ENCODE measurements around the gene SIGLEC1. TPM values are rescaled to one million over a fixed set of nuclear protein-coding genes. Genes with fewer than 3 reads are reported as not detected.
A peak's percentile ranks its signal among the peaks of the same experiment; 100 is the strongest.

The SIGLEC1 gene
- total RNA-seq, 1 experiment from 2014 or later, result not detected

DNA sequence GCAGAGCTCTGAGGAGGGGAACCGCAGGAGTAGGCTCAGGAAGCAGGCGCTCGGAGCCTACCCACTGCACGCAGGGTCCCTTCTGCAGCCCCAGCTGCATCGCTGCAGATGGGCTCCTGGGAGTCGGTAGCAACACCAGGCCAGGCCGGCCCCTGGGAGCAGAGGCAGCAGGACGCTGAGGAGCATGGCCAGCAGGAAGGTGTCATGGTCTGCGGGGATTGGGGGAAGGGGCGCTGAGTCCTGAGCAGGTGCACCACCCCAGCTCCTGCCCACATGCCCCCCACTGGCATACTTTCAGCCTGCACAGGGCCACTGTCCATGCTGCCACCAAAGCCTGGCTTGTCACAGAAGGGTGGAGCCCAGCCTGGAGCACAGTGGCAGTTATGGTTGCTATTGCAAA, 41.5 kb downstream of the SIGLEC1 start:
- Histone ChIP-seq H3K27me3 (replicated peaks; ENCODE audit: control insufficient read depth, insufficient read depth, low read length) (peaks cover 3% of the 10 kb centered on the region; the same call in 1 of the 2 replicates), H3K4me1 (no peaks in the 10 kb centered on the region), H3K9me3 (no peaks in the 10 kb centered on the region), H3K4me3 (ENCODE audit: low read depth, low read length) (no peak overlapping the region), H3K36me3 (ENCODE audit: control insufficient read depth, insufficient read depth, low read length) (no peaks in the 10 kb centered on the region)
- intact Hi-C loops (cut with micrococcal nuclease; ENCODE audit: unreplicated experiment), result no loop called here
- H3K4me3 Mint-ChIP-seq (ENCODE audit: unreplicated experiment), result no peak overlapping the region
- H3K27me3 Mint-ChIP-seq (ENCODE audit: insufficient read depth, unreplicated experiment), result peaks cover 14% of the 10 kb centered on the region
- H3K36me3 Mint-ChIP-seq (ENCODE audit: insufficient read depth, unreplicated experiment), result no peaks in the 10 kb centered on the region
- POLR2A ChIA-PET, result no interaction called here
- H3K9me3 Mint-ChIP-seq (ENCODE audit: unreplicated experiment), result no peaks in the 10 kb centered on the region
- CTCF ChIA-PET, result interaction anchor here (0.6 to 1.0 kb wide), 4 partner anchors 40 to 332 kb away, joined by 3 to 8 read pairs (median 4); partner anchors contain the start of gene SPEF1
- H3K4me1 Mint-ChIP-seq (ENCODE audit: low read depth, unreplicated experiment), result no peaks in the 10 kb centered on the region
- BruUV-seq (replicated peaks), result no TSS peak
- no peak for DNase-seq
- TF ChIP-seq, protein P1, sequence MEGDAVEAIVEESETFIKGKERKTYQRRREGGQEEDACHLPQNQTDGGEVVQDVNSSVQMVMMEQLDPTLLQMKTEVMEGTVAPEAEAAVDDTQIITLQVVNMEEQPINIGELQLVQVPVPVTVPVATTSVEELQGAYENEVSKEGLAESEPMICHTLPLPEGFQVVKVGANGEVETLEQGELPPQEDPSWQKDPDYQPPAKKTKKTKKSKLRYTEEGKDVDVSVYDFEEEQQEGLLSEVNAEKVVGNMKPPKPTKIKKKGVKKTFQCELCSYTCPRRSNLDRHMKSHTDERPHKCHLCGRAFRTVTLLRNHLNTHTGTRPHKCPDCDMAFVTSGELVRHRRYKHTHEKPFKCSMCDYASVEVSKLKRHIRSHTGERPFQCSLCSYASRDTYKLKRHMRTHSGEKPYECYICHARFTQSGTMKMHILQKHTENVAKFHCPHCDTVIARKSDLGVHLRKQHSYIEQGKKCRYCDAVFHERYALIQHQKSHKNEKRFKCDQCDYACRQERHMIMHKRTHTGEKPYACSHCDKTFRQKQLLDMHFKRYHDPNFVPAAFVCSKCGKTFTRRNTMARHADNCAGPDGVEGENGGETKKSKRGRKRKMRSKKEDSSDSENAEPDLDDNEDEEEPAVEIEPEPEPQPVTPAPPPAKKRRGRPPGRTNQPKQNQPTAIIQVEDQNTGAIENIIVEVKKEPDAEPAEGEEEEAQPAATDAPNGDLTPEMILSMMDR (IDR thresholded peaks at IDR 0.05; ENCODE audit: insufficient read depth in 1 of 2, low read depth in 1 of 2, low read length in 1 of 2, severe bottlenecking in 1 of 2, unreplicated experiment in 1 of 2), result peak in 1 of 2 experiments; percentile 0
- H3K27ac Mint-ChIP-seq (ENCODE audit: unreplicated experiment), result no peak overlapping the region

DNA sequence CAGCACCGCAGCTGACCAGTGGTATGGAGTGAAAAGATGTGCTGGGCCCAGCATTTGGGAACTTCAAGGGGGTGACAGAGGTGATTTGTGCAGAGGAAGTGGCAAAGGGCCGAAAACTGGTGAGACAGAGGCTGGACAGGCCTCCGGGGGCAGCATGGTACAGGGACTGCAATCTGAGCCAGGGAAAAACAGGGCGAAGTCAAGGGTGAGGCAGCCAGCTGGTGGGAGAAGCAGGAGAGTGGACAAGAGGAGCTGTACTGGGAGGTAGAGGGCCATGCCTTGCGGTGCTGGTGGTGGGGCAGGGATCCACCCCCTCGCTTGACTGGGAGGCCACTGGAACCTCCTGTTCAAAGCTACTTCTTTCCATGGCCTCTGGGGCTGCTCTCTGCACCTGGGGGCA, 41.9 kb downstream of the SIGLEC1 start:
- Mint-ChIP-seq H3K36me3 (ENCODE audit: insufficient read depth, unreplicated experiment) (no peaks in the 10 kb centered on the region), H3K4me1 (ENCODE audit: low read depth, unreplicated experiment) (no peaks in the 10 kb centered on the region), H3K9me3 (ENCODE audit: unreplicated experiment) (no peaks in the 10 kb centered on the region), H3K27ac (ENCODE audit: unreplicated experiment) (no peak overlapping the region), H3K4me3 (ENCODE audit: unreplicated experiment) (no peak overlapping the region), H3K27me3 (ENCODE audit: insufficient read depth, unreplicated experiment) (peaks cover 12% of the 10 kb centered on the region)
- DNase-seq, result peak in 1 of 2 experiments; percentile 58
- CTCF ChIA-PET, result interaction anchor here (0.6 to 1.0 kb wide), 4 partner anchors 40 to 332 kb away, joined by 3 to 8 read pairs (median 4); partner anchors contain the start of gene SPEF1
- BruUV-seq (replicated peaks), result no TSS peak
- H3K36me3 ChIP-seq (ENCODE audit: control insufficient read depth, insufficient read depth, low read length), result no peaks in the 10 kb centered on the region
- H3K9me3 ChIP-seq, result no peaks in the 10 kb centered on the region
- POLR2A ChIA-PET, result no interaction called here
- TF ChIP-seq, protein P1 (IDR thresholded peaks at IDR 0.05; ENCODE audit: insufficient read depth in 1 of 2, low read depth in 1 of 2, low read length in 1 of 2, severe bottlenecking in 1 of 2, unreplicated experiment in 1 of 2), result peak; percentile 18 to 46
- peaks cover 3% of the 10 kb centered on the region; the same call in 1 of the 2 replicates for H3K27me3 ChIP-seq (replicated peaks; ENCODE audit: control insufficient read depth, insufficient read depth, low read length)
- H3K4me3 ChIP-seq (ENCODE audit: low read depth, low read length), result no peak overlapping the region
- no peaks in the 10 kb centered on the region for H3K4me1 ChIP-seq
- intact Hi-C loops (cut with micrococcal nuclease; ENCODE audit: unreplicated experiment), result no loop called here

DNA sequence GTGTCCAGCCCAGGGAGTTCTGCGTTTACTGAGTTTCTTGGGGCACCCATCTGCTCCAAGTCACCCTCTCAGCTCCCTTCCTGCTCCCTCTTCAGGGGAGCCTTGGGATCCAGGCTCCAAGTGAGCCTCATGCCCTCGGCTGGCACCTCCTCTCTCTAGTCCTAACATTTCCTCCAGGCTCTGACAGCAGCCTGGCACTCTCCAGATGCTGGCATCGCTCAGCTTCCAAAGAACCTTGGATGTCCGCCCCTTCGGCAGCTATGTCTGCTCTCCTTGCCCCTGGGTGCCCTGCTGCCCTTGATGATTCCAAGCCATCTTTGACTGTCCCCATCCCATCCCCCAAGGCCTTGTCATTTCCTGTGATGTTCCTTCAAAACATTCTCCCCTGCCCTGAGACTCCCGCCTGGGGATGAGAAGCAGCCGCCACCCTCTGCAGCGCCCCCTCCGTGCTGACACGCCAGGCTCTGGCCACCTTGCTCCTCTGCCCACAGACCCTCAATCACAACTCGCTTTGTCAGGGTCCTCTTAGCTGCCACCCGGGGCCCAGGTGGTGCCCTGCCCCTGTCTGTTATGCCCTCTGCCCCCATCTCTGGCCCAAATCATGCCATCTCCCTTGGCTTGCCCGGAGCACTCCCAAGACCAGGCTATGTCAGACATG, 42.6 kb downstream of the SIGLEC1 start:
- Mint-ChIP-seq H3K4me1 (ENCODE audit: low read depth, unreplicated experiment) (no peaks in the 10 kb centered on the region), H3K4me3 (ENCODE audit: unreplicated experiment) (no peak overlapping the region), H3K9me3 (ENCODE audit: unreplicated experiment) (no peaks in the 10 kb centered on the region), H3K27me3 (ENCODE audit: insufficient read depth, unreplicated experiment) (peaks cover 8% of the 10 kb centered on the region), H3K27ac (ENCODE audit: unreplicated experiment) (no peak overlapping the region), H3K36me3 (ENCODE audit: insufficient read depth, unreplicated experiment) (no peaks in the 10 kb centered on the region)
- no TSS peak for BruUV-seq (replicated peaks)
- ChIA-PET CTCF (interaction anchor here (0.9 to 1.0 kb wide), 2 partner anchors 112 to 311 kb away, joined by 3 read pairs; partner anchors contain the start of gene SPEF1), POLR2A (no interaction called here)
- TF ChIP-seq, protein P1 (IDR thresholded peaks at IDR 0.05; ENCODE audit: insufficient read depth in 1 of 2, low read depth in 1 of 2, low read length in 1 of 2, severe bottlenecking in 1 of 2, unreplicated experiment in 1 of 2), result no peak
- H3K27me3 ChIP-seq (replicated peaks; ENCODE audit: control insufficient read depth, insufficient read depth, low read length), result peaks cover 3% of the 10 kb centered on the region; the same call in 1 of the 2 replicates
- H3K9me3 ChIP-seq, result no peaks in the 10 kb centered on the region
- DNase-seq, result no peak
- no peaks in the 10 kb centered on the region for H3K36me3 ChIP-seq (ENCODE audit: control insufficient read depth, insufficient read depth, low read length)
- H3K4me3 ChIP-seq (ENCODE audit: low read depth, low read length), result no peak overlapping the region
- intact Hi-C loops (cut with micrococcal nuclease; ENCODE audit: unreplicated experiment), result no loop called here
- H3K4me1 ChIP-seq, result no peaks in the 10 kb centered on the region

Measured in Caco-2 (cell line).